Measurements from ENCODE around the gene IGFBP7. TPM values are rescaled to one million over a fixed set of nuclear protein-coding genes. Genes with fewer than 3 reads are reported as not detected.

The IGFBP7 gene
- total RNA-seq, 1 donor from 2014 or later = 716 TPM

- Histone ChIP-seq H3K4me1 (no peaks in the 10 kb centered on the region), H3K27ac (no peak overlapping the region), H3K27me3 (no peaks in the 10 kb centered on the region), H3K9me3 (no peaks in the 10 kb centered on the region), H3K4me3 (no peak overlapping the region), H3K36me3 (no peaks in the 10 kb centered on the region)
- DNase-seq (ENCODE audit: extremely low spot score in 2 of 2) = no peak
- no peak for TF ChIP-seq POLR2AphosphoS5 (IDR thresholded peaks at IDR 0.05; ENCODE audit: insufficient read depth in 1 of 2, low read depth in 1 of 2)
- intact Hi-C loops (cut with DNase I) = no loop called here
Observed at GRCh38 chr4:57146444-57146843, 36.3 kb upstream of the IGFBP7 start.

DNA sequence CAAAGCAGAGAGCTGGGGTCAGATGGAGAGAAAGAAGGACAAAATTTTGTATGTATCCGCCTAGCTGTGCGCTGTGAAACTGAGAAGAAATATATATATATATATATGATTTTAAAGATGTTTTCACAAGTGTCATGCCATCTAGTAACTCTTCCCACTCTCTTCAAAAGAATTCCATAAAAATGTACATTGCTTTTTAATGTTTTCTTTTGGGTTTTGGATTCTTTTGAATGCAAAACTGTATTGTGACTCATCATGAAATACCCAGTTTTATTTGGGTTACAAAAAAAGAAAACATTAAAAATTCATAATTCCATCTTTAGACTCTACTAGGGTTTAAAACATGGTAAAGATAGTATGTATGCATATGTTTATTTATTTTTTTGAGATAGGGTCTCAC, 34.3 kb upstream of the IGFBP7 start:
- H3K36me3 ChIP-seq = no peaks in the 10 kb centered on the region
- no peak for TF ChIP-seq POLR2AphosphoS5 (IDR thresholded peaks at IDR 0.05; ENCODE audit: insufficient read depth in 1 of 2, low read depth in 1 of 2)
- TF ChIP-seq CTCF (IDR thresholded peaks at IDR 0.05) = no peak
- TF ChIP-seq POLR2A (IDR thresholded peaks at IDR 0.05) = no peak
- no peaks in the 10 kb centered on the region for H3K27me3 ChIP-seq
- DNase-seq (ENCODE audit: extremely low spot score in 2 of 2) = no peak
- no peak overlapping the region for H3K27ac ChIP-seq
- no peak overlapping the region for H3K4me3 ChIP-seq
- intact Hi-C loops (cut with DNase I) = no loop called here
- H3K4me1 ChIP-seq = no peaks in the 10 kb centered on the region
- H3K9me3 ChIP-seq = no peaks in the 10 kb centered on the region

- Histone ChIP-seq H3K9me3 (no peaks in the 10 kb centered on the region), H3K4me3 (no peak overlapping the region), H3K27ac (no peak overlapping the region), H3K27me3 (no peaks in the 10 kb centered on the region), H3K36me3 (no peaks in the 10 kb centered on the region), H3K4me1 (no peaks in the 10 kb centered on the region)
- DNase-seq (ENCODE audit: extremely low spot score in 2 of 2) = no peak
- intact Hi-C loops (cut with DNase I) = no loop called here
- TF ChIP-seq POLR2AphosphoS5 (IDR thresholded peaks at IDR 0.05; ENCODE audit: insufficient read depth in 1 of 2, low read depth in 1 of 2) (no peak), POLR2A (IDR thresholded peaks at IDR 0.05) (no peak), CTCF (IDR thresholded peaks at IDR 0.05) (no peak)
Observed at GRCh38 chr4:57139783-57140182, 29.6 kb upstream of the IGFBP7 start.

GRCh38 chr4:57137261-57137660, 27.1 kb upstream of the IGFBP7 start:
- H3K27me3 ChIP-seq = no peaks in the 10 kb centered on the region
- H3K36me3 ChIP-seq = no peaks in the 10 kb centered on the region
- H3K4me1 ChIP-seq = no peaks in the 10 kb centered on the region
- DNase-seq (ENCODE audit: extremely low spot score in 2 of 2) = no peak
- H3K9me3 ChIP-seq = no peaks in the 10 kb centered on the region
- TF ChIP-seq POLR2AphosphoS5 (IDR thresholded peaks at IDR 0.05; ENCODE audit: insufficient read depth in 1 of 2, low read depth in 1 of 2) = no peak
- TF ChIP-seq POLR2A (IDR thresholded peaks at IDR 0.05) = no peak
- TF ChIP-seq CTCF (IDR thresholded peaks at IDR 0.05) = no peak
- H3K27ac ChIP-seq = no peak overlapping the region
- intact Hi-C loops (cut with DNase I) = no loop called here
- H3K4me3 ChIP-seq = no peak overlapping the region

DNA sequence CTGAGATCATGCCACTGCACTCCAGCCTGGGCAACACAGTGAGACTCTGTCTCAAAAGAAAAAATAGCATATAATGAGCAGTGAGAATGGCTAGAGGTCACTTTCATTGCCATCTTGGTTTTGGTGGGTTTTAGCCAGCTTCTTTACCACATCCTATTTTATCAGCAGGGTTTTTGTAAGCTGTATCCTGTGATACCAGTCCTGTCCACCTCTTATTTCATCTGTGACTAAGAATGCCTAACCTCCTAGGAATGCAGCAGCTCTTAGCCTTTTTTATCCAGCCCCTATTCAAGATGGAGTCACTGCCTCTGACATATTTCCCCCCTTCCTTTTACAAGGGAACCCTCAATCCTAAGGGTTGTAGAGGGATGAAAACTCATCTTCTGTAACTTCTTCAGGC, 26.1 kb upstream of the IGFBP7 start:
- intact Hi-C loops (cut with DNase I) = no loop called here
- Histone ChIP-seq H3K27ac (no peak overlapping the region), H3K4me3 (no peak overlapping the region), H3K27me3 (no peaks in the 10 kb centered on the region), H3K36me3 (no peaks in the 10 kb centered on the region), H3K4me1 (no peaks in the 10 kb centered on the region), H3K9me3 (no peaks in the 10 kb centered on the region)
- DNase-seq (ENCODE audit: extremely low spot score in 2 of 2) = no peak
- TF ChIP-seq CTCF (IDR thresholded peaks at IDR 0.05) (no peak), POLR2A (IDR thresholded peaks at IDR 0.05) (no peak), POLR2AphosphoS5 (IDR thresholded peaks at IDR 0.05; ENCODE audit: insufficient read depth in 1 of 2, low read depth in 1 of 2) (no peak)

DNA sequence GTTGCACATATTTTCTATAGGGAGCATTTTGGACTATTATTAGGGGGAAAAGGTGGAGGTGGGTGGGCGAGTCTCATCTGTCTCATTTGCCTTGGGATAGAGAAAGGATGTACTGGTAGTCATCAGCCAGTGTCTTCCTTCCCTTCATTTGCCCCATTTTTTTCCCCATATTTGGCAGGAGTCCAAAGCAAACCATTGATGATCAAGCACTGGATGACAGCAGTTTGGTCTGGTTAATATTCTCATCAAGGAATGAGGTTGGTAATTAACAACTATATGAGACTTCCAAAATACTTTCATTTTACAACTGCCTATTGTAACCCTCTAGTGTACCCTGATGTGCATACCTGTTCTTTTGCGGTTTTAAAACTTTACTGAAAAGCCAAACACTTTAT, 22.6 kb upstream of the IGFBP7 start:
- Histone ChIP-seq H3K9me3 (no peaks in the 10 kb centered on the region), H3K4me1 (no peaks in the 10 kb centered on the region), H3K36me3 (no peaks in the 10 kb centered on the region), H3K27me3 (no peaks in the 10 kb centered on the region), H3K27ac (no peak overlapping the region), H3K4me3 (no peak overlapping the region)
- intact Hi-C loops (cut with DNase I) = no loop called here
- TF ChIP-seq POLR2AphosphoS5 (IDR thresholded peaks at IDR 0.05; ENCODE audit: insufficient read depth in 1 of 2, low read depth in 1 of 2) (no peak), POLR2A (IDR thresholded peaks at IDR 0.05) (no peak), CTCF (IDR thresholded peaks at IDR 0.05) (no peak)
- DNase-seq (ENCODE audit: extremely low spot score in 2 of 2) = no peak

Measured in vagina (tissue), 2 donors.